ENCODE results near the gene URB1.
"Not testable (repeated sequence)": the region's sequence is repeated elsewhere in the genome, so short reads cannot be mapped to it uniquely, and the experiment has no call there.

The URB1 gene

GRCh38 chr21:32320059-32320458, 72.8 kb downstream of the URB1 start:
- DNase-seq (ENCODE audit: extremely low read depth in 1 of 2, low read depth in 1 of 2), result no peak

- DNase-seq (ENCODE audit: extremely low read depth in 1 of 2, low read depth in 1 of 2), result no peak
These were observed 73.8 kb downstream of the URB1 start for GRCh38 chr21:32319012-32319411.

- DNase-seq (ENCODE audit: extremely low read depth in 1 of 2, low read depth in 1 of 2), result no peak
These were observed 75.1 kb downstream of the URB1 start for GRCh38 chr21:32317726-32318125.

GRCh38 chr21:32316361-32317215, 76.2 kb downstream of the URB1 start:
- DNase-seq (ENCODE audit: extremely low read depth in 1 of 2, low read depth in 1 of 2), result no peak

GRCh38 chr21:32315511-32316281, 77.1 kb downstream of the URB1 start:
- DNase-seq (ENCODE audit: extremely low read depth in 1 of 2, low read depth in 1 of 2), result no peak

- DNase-seq (ENCODE audit: extremely low read depth in 1 of 2, low read depth in 1 of 2), result no peak
These were observed 78.0 kb downstream of the URB1 start for GRCh38 chr21:32314806-32315205.

GRCh38 chr21:32312976-32313375, 79.8 kb downstream of the URB1 start:
- DNase-seq (ENCODE audit: extremely low read depth in 1 of 2, low read depth in 1 of 2), result no peak

GRCh38 chr21:32312326-32312725, 80.5 kb downstream of the URB1 start:
- DNase-seq (ENCODE audit: extremely low read depth in 1 of 2, low read depth in 1 of 2), result no peak

- DNase-seq (ENCODE audit: extremely low read depth in 1 of 2, low read depth in 1 of 2), result no peak
These were observed 81.2 kb downstream of the URB1 start for GRCh38 chr21:32311621-32312020.

GRCh38 chr21:32310976-32311375, 81.8 kb downstream of the URB1 start:
- DNase-seq (ENCODE audit: extremely low read depth in 1 of 2, low read depth in 1 of 2), result not testable (repeated sequence)

- no peak for DNase-seq (ENCODE audit: extremely low read depth in 1 of 2, low read depth in 1 of 2)
These were observed 82.8 kb downstream of the URB1 start for GRCh38 chr21:32309906-32310460.

- DNase-seq (ENCODE audit: extremely low read depth in 1 of 2, low read depth in 1 of 2), result no peak
These were observed 84.1 kb downstream of the URB1 start for GRCh38 chr21:32308696-32309095.

- DNase-seq (ENCODE audit: extremely low read depth in 1 of 2, low read depth in 1 of 2), result no peak
These were observed 85.1 kb downstream of the URB1 start for GRCh38 chr21:32307706-32308105.

- no peak for DNase-seq (ENCODE audit: extremely low read depth in 1 of 2, low read depth in 1 of 2)
These were observed 86.6 kb downstream of the URB1 start for GRCh38 chr21:32306021-32306780.

GRCh38 chr21:32304998-32305397, 87.8 kb downstream of the URB1 start:
- DNase-seq (ENCODE audit: extremely low read depth in 1 of 2, low read depth in 1 of 2), result no peak

- DNase-seq (ENCODE audit: extremely low read depth in 1 of 2, low read depth in 1 of 2), result no peak
These were observed 89.4 kb downstream of the URB1 start for GRCh38 chr21:32303385-32303784.

- no peak for DNase-seq (ENCODE audit: extremely low read depth in 1 of 2, low read depth in 1 of 2)
These were observed 90.3 kb downstream of the URB1 start for GRCh38 chr21:32302560-32302959.

GRCh38 chr21:32301596-32301995, 91.2 kb downstream of the URB1 start:
- no peak for DNase-seq (ENCODE audit: extremely low read depth in 1 of 2, low read depth in 1 of 2)

GRCh38 chr21:32300117-32300681, 92.6 kb downstream of the URB1 start:
- no peak for DNase-seq (ENCODE audit: extremely low read depth in 1 of 2, low read depth in 1 of 2)

- DNase-seq (ENCODE audit: extremely low read depth in 1 of 2, low read depth in 1 of 2), result no peak
These were observed 93.1 kb downstream of the URB1 start for GRCh38 chr21:32299695-32300094.

GRCh38 chr21:32298658-32299081, 94.1 kb downstream of the URB1 start, which contains the start of gene MRAP:
TSS of gene MRAP (plus strand) at chr21:32298855. CDS start at chr21:32298972, 117 bp downstream.
- no peak for DNase-seq (ENCODE audit: extremely low read depth in 1 of 2, low read depth in 1 of 2)
